Astrocyte (in vitro differentiated cells and primary cell): ENCODE measurements around the gene MFSD11. TPM values are rescaled to one million over a fixed set of nuclear protein-coding genes. Genes with fewer than 3 reads are reported as not detected.

ENCODE experiments used
- microRNA-seq: library from miRNA; unstranded; fragments of <30 nt; microRNA quantifications from one replicate; pipeline ENCODE4 v1.2.0, GENCODE V29; 2020
- total RNA-seq: library from RNA; stranded (reverse); gene quantifications from 2 replicates; pipeline ENCODE4 v1.2.1, GENCODE V29; 2021

MFSD11 gene
- total RNA-seq, 1 donor from 2014 or later = 20.9 TPM

Small RNA genes within 50 kb of the gene (microRNA-seq; reads per million reads assigned to microRNA genes)
- 10.4 reads per million, percentile 36 among the genes with 10 or more reads in this experiment for gene MIR636

Other genes starting within 250 kb of the MFSD11 start
- gene RHBDF2, start 236.7 kb upstream of the MFSD11 start, total RNA-seq = 27.0 and 30.7 TPM in 2 replicates
- gene CYGB, start 200.4 kb upstream of the MFSD11 start, total RNA-seq = 20.5 and 29.2 TPM in 2 replicates
- gene PRCD, start 198.1 kb upstream of the MFSD11 start, total RNA-seq = 1.5 and 2.2 TPM in 2 replicates
- gene ST6GALNAC2, start 152.3 kb upstream of the MFSD11 start, total RNA-seq = 0.79 TPM in 1 of 2 replicates, not detected in the other
- not detected in 2 replicates for gene ST6GALNAC1, start 94.4 kb upstream of the MFSD11 start, total RNA-seq
- gene MXRA7, start 27.2 kb upstream of the MFSD11 start, total RNA-seq = 177 and 179 TPM in 2 replicates
- 45.5 and 47.2 TPM in 2 replicates for gene JMJD6, start 11.5 kb upstream of the MFSD11 start, total RNA-seq
- 24.3 and 26.0 TPM in 2 replicates for gene METTL23, start 11.3 kb upstream of the MFSD11 start, total RNA-seq
- 143 and 176 TPM in 2 replicates for gene SRSF2, start 788 bp upstream of the MFSD11 start, total RNA-seq
- gene MGAT5B, start 130.3 kb downstream of the MFSD11 start, total RNA-seq = 5.1 and 6.3 TPM in 2 replicates